OCI-LY7 (cell line): ENCODE results near the gene ERCC4.

ENCODE experiments used
- CTCF ChIP-seq: fragments of 200-600 bp; sonication (generic); conservative IDR thresholded peaks from 2 replicates; pipeline ENCODE4 v1.5.1; 2014; ENCODE audit warnings: mild to moderate bottlenecking, antibody characterized with exemption, low read length, moderate library complexity, mixed read lengths
- EZH2phosphoT487 ChIP-seq: fragments of 200-600 bp; sonication (generic); IDR thresholded peaks from 2 replicates; pipeline ENCODE4 v1.6.1; 2018; ENCODE audit warnings: low read depth, borderline replicate concordance, mild to moderate bottlenecking, mixed run types, antibody characterized with exemption, low read length, moderate library complexity, mixed read lengths

GRCh38 chr16:13950821-13951547 is 31.0 kb downstream of the ERCC4 start:
- TF ChIP-seq CTCF (no peak), EZH2phosphoT487 (no peak)
